Nephron progenitor cell (in vitro differentiated cells): ENCODE data around the gene CD109.
"Not testable (repeated sequence)": the region's sequence is repeated elsewhere in the genome, so short reads cannot be mapped to it uniquely, and the experiment has no call there.

ENCODE experiments used
- DNase-seq: peaks from one replicate; pipeline ENCODE4 v3.0.0; 2021
- H3K27ac Mint-ChIP-seq: 2 replicates; pipeline ENCODE4 v1.8.0; 2021; ENCODE audit warnings: mild to moderate bottlenecking, moderate library complexity, mixed read lengths
- H3K27me3 Mint-ChIP-seq: 2 replicates; pipeline ENCODE4 v1.8.0; 2021; ENCODE audit warnings: mild to moderate bottlenecking, low read depth, mixed read lengths; ENCODE audit not compliant: poor library complexity
- H3K36me3 Mint-ChIP-seq: 2 replicates; pipeline ENCODE4 v1.8.0; 2021; ENCODE audit warnings: low read depth, mixed read lengths
- H3K4me1 Mint-ChIP-seq: 2 replicates; pipeline ENCODE4 v1.8.0; 2021; ENCODE audit warnings: mixed read lengths
- H3K4me3 Mint-ChIP-seq: 2 replicates; pipeline ENCODE4 v1.8.0; 2021; ENCODE audit warnings: mild to moderate bottlenecking, moderate library complexity, mixed read lengths
- H3K9me3 Mint-ChIP-seq: 2 replicates; pipeline ENCODE4 v1.8.0; 2021; ENCODE audit warnings: mild to moderate bottlenecking, moderate library complexity, mixed read lengths
- CTCF ChIP-seq: fragments of 200-600 bp; sonication (generic); IDR thresholded peaks from 2 replicates; pipeline ENCODE4 v1.5.0; 2021; ENCODE audit warnings: antibody characterized with exemption

Gene CD109

DNA sequence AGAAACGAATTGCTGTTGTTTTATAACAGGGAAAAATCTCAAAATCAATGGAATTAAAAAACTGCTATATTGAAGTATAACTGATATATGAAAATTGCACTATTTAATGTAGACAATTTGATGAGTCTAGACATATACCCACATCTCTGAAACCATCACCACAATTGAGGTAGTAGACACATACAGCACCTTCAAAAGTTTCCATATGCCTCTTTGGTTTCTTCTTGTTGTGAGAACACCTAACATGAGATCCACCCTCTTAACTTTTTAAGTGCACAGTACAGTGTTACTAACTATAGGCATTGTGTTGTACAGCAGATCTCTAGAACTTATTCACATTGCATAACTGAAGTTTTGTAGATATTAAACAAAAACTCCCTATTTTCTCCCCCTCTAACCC lies 28.2 kb upstream of the CD109 start:
- TF ChIP-seq CTCF = no peak
- DNase-seq = no peak
- Mint-ChIP-seq H3K4me1 (no peaks in the 10 kb centered on the region), H3K27me3 (peaks cover 26% of the 10 kb centered on the region), H3K36me3 (no peaks in the 10 kb centered on the region), H3K27ac (no peak overlapping the region), H3K4me3 (no peak overlapping the region), H3K9me3 (no peaks in the 10 kb centered on the region)

DNA sequence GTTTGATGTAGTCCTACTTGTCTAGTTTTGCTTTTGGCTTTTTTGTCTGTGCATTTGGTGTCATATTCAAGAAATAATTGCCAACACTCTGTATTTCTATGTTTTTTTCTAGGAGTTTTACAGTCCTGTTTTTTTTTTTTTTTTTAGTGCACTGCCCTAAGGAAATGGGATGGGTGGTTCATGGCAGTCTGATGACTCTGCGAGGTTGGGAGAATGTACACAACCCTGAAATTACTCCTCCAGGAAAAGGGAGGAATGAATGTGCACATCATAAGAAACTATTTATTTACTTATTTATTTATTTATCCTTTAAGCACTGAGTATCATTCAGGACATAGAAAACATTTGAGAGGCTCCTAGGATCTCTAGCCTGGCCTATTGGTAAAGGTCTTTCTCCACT lies 27.0 kb upstream of the CD109 start:
- Mint-ChIP-seq H3K4me3 (no peak overlapping the region), H3K36me3 (no peaks in the 10 kb centered on the region), H3K27ac (no peak overlapping the region), H3K4me1 (no peaks in the 10 kb centered on the region), H3K9me3 (no peaks in the 10 kb centered on the region), H3K27me3 (peaks cover 26% of the 10 kb centered on the region)
- no peak for DNase-seq
- TF ChIP-seq CTCF = no peak

DNA sequence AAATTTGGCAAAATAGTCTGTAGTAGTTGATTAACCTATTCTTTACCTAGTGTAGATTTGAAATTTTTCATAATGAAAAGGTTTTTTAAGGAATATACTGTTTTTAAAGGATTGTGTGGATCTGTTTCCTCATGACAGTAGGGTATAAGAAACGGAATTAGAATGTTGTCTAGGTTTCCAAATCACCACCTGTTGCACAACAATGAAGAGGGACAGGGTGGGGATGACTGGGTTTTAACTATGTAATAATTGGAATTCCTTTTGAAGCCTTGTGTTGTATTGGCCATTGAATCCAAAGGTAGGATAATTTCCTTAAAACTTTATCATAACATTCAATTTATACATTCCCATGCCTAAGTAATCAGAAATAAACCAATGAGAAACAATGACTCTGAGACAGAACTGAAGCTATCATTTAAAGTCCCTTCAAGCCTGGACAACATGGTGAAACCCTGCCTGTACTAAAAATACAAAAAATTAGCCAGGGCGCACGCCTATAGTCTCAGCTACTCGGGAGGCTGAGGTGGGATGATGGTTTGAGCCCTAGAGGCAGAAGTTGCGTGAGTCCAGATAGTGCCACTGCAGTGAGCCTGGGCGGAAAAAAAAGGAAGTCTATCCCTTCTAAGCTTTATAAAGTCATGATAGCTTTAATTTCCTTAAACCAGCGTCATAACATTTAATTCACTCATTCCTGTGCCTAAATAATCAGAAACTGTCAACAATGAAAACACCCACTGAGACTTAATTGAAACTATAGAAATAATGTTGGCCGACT lies 23.9 kb upstream of the CD109 start:
- Mint-ChIP-seq H3K27ac (no peak overlapping the region), H3K4me3 (no peak overlapping the region), H3K36me3 (no peaks in the 10 kb centered on the region), H3K4me1 (no peaks in the 10 kb centered on the region), H3K9me3 (no peaks in the 10 kb centered on the region), H3K27me3 (peaks cover 16% of the 10 kb centered on the region)
- no peak for TF ChIP-seq CTCF
- no peak for DNase-seq

DNA sequence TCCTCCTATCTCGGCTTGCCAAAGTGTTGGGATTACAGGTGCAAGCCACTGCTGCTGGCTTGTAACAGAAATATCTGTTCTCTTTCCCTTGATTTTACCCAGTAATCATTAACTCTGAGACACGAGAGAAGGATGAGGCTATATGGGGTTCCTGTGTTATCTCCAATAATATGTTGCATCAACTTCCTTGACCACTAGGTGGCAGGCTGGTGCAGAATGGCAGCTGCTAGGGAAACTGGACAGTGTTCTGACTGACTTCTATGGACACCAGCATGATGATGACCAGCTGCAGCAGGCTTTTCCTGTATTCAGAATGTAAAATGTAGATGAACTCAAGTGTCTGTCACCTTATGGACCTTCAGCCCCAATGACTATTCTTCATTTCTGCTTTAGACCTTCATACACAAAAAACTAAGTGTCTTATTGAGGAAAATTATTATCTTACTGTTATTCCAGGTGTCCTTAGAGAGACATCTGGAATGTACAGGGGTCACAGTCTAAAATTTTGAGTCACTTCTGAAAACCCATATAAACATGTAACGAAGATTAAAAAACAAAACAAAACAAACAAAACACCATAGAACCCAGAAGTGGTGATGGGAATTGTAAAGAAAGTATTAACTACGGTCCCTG lies 20.4 kb upstream of the CD109 start:
- Mint-ChIP-seq H3K4me1 (no peaks in the 10 kb centered on the region), H3K9me3 (no peaks in the 10 kb centered on the region), H3K27ac (no peak overlapping the region), H3K36me3 (no peaks in the 10 kb centered on the region), H3K4me3 (no peak overlapping the region), H3K27me3 (no peaks in the 10 kb centered on the region)
- peak; percentile 87 for TF ChIP-seq CTCF
- DNase-seq = peak; percentile 84

- H3K4me3 Mint-ChIP-seq = no peak overlapping the region
- no peaks in the 10 kb centered on the region for H3K36me3 Mint-ChIP-seq
- H3K4me1 Mint-ChIP-seq = no peaks in the 10 kb centered on the region
- TF ChIP-seq CTCF = no peak
- no peak for DNase-seq
- no peak overlapping the region for H3K27ac Mint-ChIP-seq
- peaks cover 21% of the 10 kb centered on the region for H3K9me3 Mint-ChIP-seq
- peaks cover 4% of the 10 kb centered on the region for H3K27me3 Mint-ChIP-seq
Observed at GRCh38 chr6:73679009-73679408, 17.0 kb upstream of the CD109 start.

GRCh38 chr6:73679846-73680245 lies 16.2 kb upstream of the CD109 start:
- H3K36me3 Mint-ChIP-seq, H3K4me3 Mint-ChIP-seq, H3K27me3 Mint-ChIP-seq, DNase-seq, H3K27ac Mint-ChIP-seq, H3K4me1 Mint-ChIP-seq: not testable (repeated sequence)
- H3K9me3 Mint-ChIP-seq = peaks cover 21% of the 10 kb centered on the region
